Activated CD4-positive, alpha-beta memory T cell treated with anti-CD3 and anti-CD28 coated beads for 36 hours (primary cell): ENCODE results near the gene ZNF79. TPM values are rescaled to one million over a fixed set of nuclear protein-coding genes. Genes with fewer than 3 reads are reported as not detected.

Experiments
- CTCF ChIA-PET: fragments of 350-600 bp; sonication (Branson Sonifier 250); formaldehyde crosslinking; loops from one replicate; lab custom pipeline; 2021; ENCODE audit warnings: antibody characterized with exemption, inconsistent platforms; lab: Charles Lee
- POLR2A ChIA-PET: fragments of 350-600 bp; sonication (Branson Sonifier 250); formaldehyde crosslinking; loops from one replicate; lab custom pipeline; 2021; ENCODE audit warnings: antibody characterized with exemption; lab: Charles Lee
- DNase-seq: peaks from one replicate; pipeline ENCODE4 v3.0.0-alpha.2; 2020
- H3K27ac Mint-ChIP-seq: one replicate; pipeline ENCODE4 v1.8.0; 2021; ENCODE audit warnings: mixed read lengths
- H3K27me3 Mint-ChIP-seq: one replicate; pipeline ENCODE4 v1.8.0; 2021; ENCODE audit warnings: mixed read lengths
- H3K36me3 Mint-ChIP-seq: one replicate; pipeline ENCODE4 v1.8.0; 2021; ENCODE audit warnings: mixed read lengths
- H3K4me1 Mint-ChIP-seq: one replicate; pipeline ENCODE4 v1.8.0; 2021; ENCODE audit warnings: low read depth, mixed read lengths
- H3K4me3 Mint-ChIP-seq: one replicate; pipeline ENCODE4 v1.8.0; 2021; ENCODE audit warnings: mild to moderate bottlenecking, mixed read lengths
- H3K9me3 Mint-ChIP-seq: one replicate; pipeline ENCODE4 v1.8.0; 2021; ENCODE audit warnings: mixed read lengths
- intact Hi-C: fragments of 100-400 bp; cut with micrococcal nuclease; formaldehyde crosslinking; loops from one replicate; pipeline ENCODE4 v1.15.1; 2023
- total RNA-seq, 2 experiments: library from RNA; stranded (reverse); gene quantifications; one replicate each; pipeline ENCODE4 v1.2.3, GENCODE V29; 2021

The ZNF79 gene
- total RNA-seq, 2 experiments from 2014 or later = 9.3 to 9.7 TPM

DNA sequence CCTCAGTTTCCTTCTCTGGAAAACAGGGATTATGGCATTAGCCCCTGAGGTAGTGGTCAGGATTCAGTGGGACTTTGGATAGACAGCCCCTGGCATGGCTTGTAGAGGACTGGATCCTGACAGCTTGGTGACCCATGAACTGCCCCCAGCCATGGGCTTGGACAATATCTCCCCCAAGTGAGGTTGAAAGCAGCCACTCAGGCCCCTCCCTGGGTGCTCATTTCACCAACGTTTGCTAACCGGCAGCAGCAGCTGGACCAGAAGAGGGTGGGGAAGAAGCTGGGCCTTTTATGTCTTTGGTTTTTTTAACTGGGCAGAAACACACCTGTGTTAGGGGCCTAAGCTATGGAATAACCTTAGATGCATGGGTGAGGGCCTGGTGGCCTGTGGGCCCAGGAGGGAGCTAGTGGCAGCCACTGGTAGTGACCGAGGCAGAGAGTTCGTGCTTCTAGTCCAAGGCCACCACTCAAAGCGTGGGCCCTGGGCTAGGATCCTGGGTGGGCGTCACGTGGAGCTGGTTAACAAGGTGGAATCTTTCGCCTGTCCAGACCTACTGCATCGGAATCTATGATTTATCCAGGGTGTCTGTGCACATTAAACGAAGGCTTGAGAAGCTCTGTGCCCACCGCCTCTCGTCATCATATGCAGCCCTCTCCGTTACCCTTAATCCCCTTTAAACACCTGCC, 25.3 kb upstream of the ZNF79 start:
- peak overlapping the region; percentile 60 for H3K4me3 Mint-ChIP-seq
- H3K36me3 Mint-ChIP-seq = no peaks in the 10 kb centered on the region
- peaks cover 48% of the 10 kb centered on the region for H3K27me3 Mint-ChIP-seq
- intact Hi-C loops = no loop called here
- no peaks in the 10 kb centered on the region for H3K9me3 Mint-ChIP-seq
- H3K4me1 Mint-ChIP-seq = peaks cover 16% of the 10 kb centered on the region
- ChIA-PET POLR2A (interaction anchor here (2.3 kb wide), 1 partner anchor 52 kb away, joined by 18 read pairs; the partner anchor contains the start of genes LRSAM1 and RPL12), CTCF (interaction anchor here (0.8 to 1.5 kb wide), 4 partner anchors 49 to 184 kb away, joined by 3 to 5 read pairs (median 3); no protein-coding TSS in a partner anchor)
- no peak for DNase-seq
- no peak overlapping the region for H3K27ac Mint-ChIP-seq

DNA sequence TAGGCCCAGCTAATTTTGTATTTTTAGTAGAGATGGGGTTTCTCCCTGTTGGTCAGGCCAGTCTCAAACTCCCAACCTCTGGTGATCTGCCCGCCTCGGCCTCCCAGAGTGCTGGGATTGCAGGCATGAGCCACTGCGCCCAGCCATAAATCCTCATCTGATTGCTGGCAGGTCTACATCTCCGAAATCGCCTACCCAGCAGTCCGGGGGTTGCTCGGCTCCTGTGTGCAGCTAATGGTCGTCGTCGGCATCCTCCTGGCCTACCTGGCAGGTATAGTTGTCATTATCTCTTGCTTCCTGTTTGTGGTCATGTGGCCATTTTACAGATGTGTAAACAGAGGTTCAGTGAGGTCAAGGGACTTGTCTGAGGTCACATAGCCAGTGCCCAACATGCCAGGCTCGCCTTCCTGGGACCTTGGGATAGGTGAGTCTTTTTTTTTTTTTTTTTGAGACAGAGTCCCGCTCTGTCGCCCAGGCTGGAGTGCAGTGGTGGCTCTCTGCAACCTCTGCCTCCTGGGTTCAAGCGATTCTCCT, 24.4 kb upstream of the ZNF79 start:
- DNase-seq = no peak
- H3K36me3 Mint-ChIP-seq = no peaks in the 10 kb centered on the region
- H3K4me1 Mint-ChIP-seq = peaks cover 16% of the 10 kb centered on the region
- no peak overlapping the region for H3K4me3 Mint-ChIP-seq
- intact Hi-C loops = no loop called here
- ChIA-PET CTCF (interaction anchor here (1.5 kb wide), 1 partner anchor 88 kb away, joined by 5 read pairs; no protein-coding TSS in a partner anchor), POLR2A (no interaction called here)
- H3K27ac Mint-ChIP-seq = no peak overlapping the region
- no peaks in the 10 kb centered on the region for H3K9me3 Mint-ChIP-seq
- peaks cover 45% of the 10 kb centered on the region for H3K27me3 Mint-ChIP-seq

DNA sequence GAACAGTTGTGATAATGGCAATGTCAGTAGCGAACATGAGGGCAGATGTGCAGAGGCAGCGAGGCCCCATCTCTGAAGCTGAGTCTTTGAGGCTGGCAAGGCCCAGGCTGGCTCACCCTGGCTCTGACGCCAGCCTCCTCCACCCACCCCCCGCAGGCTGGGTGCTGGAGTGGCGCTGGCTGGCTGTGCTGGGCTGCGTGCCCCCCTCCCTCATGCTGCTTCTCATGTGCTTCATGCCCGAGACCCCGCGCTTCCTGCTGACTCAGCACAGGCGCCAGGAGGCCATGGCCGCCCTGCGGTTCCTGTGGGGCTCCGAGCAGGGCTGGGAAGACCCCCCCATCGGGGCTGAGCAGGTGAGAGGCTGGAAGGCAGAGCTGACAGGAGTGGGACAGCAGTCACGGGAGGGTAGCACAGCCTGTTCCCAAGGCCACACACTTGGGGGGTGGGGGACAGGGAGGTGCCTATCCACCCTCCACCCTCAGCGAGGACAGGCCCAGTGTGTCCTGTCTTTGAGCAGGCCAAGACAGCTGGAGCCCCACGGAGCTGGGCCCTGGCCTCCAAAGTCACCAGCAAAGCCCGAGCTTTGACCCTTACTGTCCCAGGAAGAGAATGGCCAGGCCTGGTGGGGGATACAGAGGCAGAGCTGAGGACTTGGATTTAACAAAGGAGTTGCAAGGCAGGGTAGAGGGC, 21.6 kb upstream of the ZNF79 start:
- H3K4me3 Mint-ChIP-seq = no peak overlapping the region
- POLR2A ChIA-PET = interaction anchor here (0.9 to 1.0 kb wide), 2 partner anchors 47 to 49 kb away, joined by 3 to 4 read pairs; partner anchors contain the start of genes LRSAM1 and RPL12
- peaks cover 40% of the 10 kb centered on the region for H3K27me3 Mint-ChIP-seq
- H3K27ac Mint-ChIP-seq = no peak overlapping the region
- CTCF ChIA-PET = interaction anchor here (0.8 kb wide), 1 partner anchor 178 kb away, joined by 4 read pairs; no protein-coding TSS in a partner anchor
- H3K9me3 Mint-ChIP-seq = no peaks in the 10 kb centered on the region
- intact Hi-C loops = no loop called here
- DNase-seq = no peak
- H3K36me3 Mint-ChIP-seq = no peaks in the 10 kb centered on the region
- peaks cover 6% of the 10 kb centered on the region for H3K4me1 Mint-ChIP-seq

DNA sequence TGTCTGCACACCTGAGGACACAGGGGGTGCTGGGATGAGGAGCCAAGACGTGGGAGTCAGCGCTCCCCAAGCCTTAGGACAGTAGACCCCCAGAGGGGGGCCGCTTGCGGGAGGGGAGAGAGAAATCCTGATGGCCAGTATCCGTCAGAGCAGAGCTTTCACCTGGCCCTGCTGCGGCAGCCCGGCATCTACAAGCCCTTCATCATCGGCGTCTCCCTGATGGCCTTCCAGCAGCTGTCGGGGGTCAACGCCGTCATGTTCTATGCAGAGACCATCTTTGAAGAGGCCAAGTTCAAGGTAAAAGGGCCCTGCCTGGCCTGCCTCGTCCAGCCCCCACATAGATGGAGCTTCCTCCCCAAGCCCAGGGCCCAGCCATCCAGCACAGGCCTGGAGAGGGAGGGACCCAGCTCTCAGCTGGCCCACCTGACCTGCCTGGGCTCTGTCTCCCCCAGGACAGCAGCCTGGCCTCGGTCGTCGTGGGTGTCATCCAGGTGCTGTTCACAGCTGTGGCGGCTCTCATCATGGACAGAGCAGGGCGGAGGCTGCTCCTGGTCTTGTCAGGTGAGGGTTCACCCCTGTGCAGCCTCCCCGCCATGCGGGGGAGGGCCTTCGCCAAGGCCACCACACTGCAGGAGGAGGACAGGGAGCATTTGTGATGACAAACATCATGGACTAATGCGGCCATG, 20.5 kb upstream of the ZNF79 start:
- no peak overlapping the region for H3K4me3 Mint-ChIP-seq
- no peak overlapping the region for H3K27ac Mint-ChIP-seq
- intact Hi-C loops = no loop called here
- no peaks in the 10 kb centered on the region for H3K9me3 Mint-ChIP-seq
- CTCF ChIA-PET = no interaction called here
- no peaks in the 10 kb centered on the region for H3K4me1 Mint-ChIP-seq
- H3K27me3 Mint-ChIP-seq = peaks cover 33% of the 10 kb centered on the region
- POLR2A ChIA-PET = interaction anchor here (1.0 kb wide), 1 partner anchor 48 kb away, joined by 4 read pairs; no protein-coding TSS in a partner anchor
- no peaks in the 10 kb centered on the region for H3K36me3 Mint-ChIP-seq
- no peak for DNase-seq

DNA sequence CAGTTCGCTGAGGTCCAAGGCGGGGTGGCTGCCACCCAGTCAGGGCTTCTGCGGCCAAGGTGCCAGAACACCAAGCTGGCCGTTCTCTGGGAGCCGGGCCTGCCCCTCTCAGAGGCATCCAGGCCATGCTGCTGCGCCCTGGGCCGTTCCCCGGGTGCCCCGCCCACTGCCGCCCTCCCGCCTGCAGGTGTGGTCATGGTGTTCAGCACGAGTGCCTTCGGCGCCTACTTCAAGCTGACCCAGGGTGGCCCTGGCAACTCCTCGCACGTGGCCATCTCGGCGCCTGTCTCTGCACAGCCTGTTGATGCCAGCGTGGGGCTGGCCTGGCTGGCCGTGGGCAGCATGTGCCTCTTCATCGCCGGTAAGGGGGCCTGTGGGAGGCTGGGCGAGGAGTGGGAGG, 19.6 kb upstream of the ZNF79 start:
- Mint-ChIP-seq H3K27me3 (peaks cover 26% of the 10 kb centered on the region), H3K9me3 (no peaks in the 10 kb centered on the region), H3K36me3 (no peaks in the 10 kb centered on the region), H3K4me3 (no peak overlapping the region), H3K4me1 (no peaks in the 10 kb centered on the region), H3K27ac (no peak overlapping the region)
- CTCF ChIA-PET = interaction anchor here (1.0 kb wide), 1 partner anchor 8 kb away, joined by 3 read pairs; the partner anchor contains the start of gene SLC2A8
- POLR2A ChIA-PET = no interaction called here
- intact Hi-C loops = no loop called here
- no peak for DNase-seq

DNA sequence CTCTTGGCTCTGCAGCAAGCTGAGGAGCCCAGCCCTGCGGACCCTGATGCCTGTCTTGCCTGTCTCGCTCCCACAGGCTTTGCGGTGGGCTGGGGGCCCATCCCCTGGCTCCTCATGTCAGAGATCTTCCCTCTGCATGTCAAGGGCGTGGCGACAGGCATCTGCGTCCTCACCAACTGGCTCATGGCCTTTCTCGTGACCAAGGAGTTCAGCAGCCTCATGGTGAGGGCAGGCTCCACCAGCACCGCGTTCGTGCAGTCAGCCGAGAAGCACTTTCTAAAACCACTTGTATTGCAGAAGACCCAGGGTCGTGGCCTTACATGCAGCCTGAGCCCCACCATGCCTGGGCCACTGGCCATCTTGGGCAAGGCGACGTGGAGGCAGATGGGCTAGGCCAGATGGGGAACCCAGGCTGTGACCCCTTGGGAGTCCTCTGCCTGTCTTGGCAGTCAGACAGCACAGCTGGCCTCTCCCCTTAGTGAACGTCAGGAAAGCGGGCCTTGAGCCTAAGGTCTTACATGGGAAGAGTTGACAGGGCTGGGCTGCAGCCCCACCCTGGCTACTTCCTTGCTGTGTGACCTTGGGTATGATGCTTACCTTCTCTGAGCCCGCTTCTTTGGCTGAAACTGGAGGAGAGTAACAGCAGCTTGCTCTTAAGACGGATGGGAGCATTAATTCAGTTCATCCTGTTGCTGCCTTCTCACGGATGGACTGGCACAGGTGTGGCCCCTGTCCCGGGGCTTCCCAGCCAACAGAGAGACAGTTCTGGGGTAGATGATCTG, 18.6 kb upstream of the ZNF79 start:
- H3K27me3 Mint-ChIP-seq = peaks cover 21% of the 10 kb centered on the region
- no peaks in the 10 kb centered on the region for H3K4me1 Mint-ChIP-seq
- no peaks in the 10 kb centered on the region for H3K36me3 Mint-ChIP-seq
- H3K9me3 Mint-ChIP-seq = no peaks in the 10 kb centered on the region
- intact Hi-C loops = no loop called here
- ChIA-PET POLR2A (no interaction called here), CTCF (interaction anchor here (0.6 to 1.0 kb wide), 2 partner anchors 9 to 191 kb away, joined by 3 read pairs; partner anchors contain the start of gene SLC2A8)
- H3K27ac Mint-ChIP-seq = no peak overlapping the region
- H3K4me3 Mint-ChIP-seq = no peak overlapping the region
- DNase-seq = no peak

DNA sequence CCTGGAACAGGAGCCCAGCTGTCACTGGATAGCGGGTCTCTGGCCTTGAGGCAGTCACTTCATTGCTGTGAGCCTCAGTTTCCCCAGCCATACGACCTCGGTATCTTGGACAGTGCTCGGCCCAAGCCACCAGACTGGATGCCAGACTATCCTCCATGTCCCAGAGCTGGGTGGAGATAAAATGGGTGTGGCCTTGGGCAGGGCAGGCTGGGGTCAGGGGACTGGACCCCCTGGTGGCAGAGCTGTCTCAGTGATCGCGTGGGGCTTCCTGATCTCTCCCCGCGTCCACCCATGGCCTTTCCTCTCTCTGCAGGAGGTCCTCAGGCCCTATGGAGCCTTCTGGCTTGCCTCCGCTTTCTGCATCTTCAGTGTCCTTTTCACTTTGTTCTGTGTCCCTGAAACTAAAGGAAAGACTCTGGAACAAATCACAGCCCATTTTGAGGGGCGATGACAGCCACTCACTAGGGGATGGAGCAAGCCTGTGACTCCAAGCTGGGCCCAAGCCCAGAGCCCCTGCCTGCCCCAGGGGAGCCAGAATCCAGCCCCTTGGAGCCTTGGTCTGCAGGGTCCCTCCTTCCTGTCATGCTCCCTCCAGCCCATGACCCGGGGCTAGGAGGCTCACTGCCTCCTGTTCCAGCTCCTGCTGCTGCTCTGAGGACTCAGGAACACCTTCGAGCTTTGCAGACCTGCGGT, 17.2 kb upstream of the ZNF79 start:
- POLR2A ChIA-PET = no interaction called here

DNA sequence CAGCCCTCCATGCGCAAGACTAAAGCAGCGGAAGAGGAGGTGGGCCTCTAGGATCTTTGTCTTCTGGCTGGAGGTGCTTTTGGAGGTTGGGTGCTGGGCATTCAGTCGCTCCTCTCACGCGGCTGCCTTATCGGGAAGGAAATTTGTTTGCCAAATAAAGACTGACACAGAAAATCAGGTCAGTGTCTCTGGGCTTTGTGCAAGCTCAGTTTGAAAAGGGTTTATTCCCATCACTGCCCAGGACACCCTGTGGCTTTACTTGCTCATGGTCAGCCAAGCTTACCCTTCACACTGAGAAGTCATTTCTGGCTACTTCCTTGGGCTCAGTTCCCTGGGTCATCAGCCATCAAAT, 16.7 kb upstream of the ZNF79 start:
- no peaks in the 10 kb centered on the region for H3K9me3 Mint-ChIP-seq
- intact Hi-C loops = no loop called here
- H3K27me3 Mint-ChIP-seq = peaks cover 15% of the 10 kb centered on the region
- no peaks in the 10 kb centered on the region for H3K4me1 Mint-ChIP-seq
- POLR2A ChIA-PET = no interaction called here
- H3K36me3 Mint-ChIP-seq = no peaks in the 10 kb centered on the region
- no peak for DNase-seq
- H3K4me3 Mint-ChIP-seq = no peak overlapping the region
- H3K27ac Mint-ChIP-seq = no peak overlapping the region
- CTCF ChIA-PET = interaction anchor here (0.7 kb wide), 1 partner anchor 8 kb away, joined by 3 read pairs; no protein-coding TSS in a partner anchor

More for the DNA sequence above, 17.2 kb upstream of the ZNF79 start:
- no peak overlapping the region for H3K27ac Mint-ChIP-seq
- H3K36me3 Mint-ChIP-seq = no peaks in the 10 kb centered on the region
- H3K4me1 Mint-ChIP-seq = no peaks in the 10 kb centered on the region
- no peaks in the 10 kb centered on the region for H3K9me3 Mint-ChIP-seq
- no peak overlapping the region for H3K4me3 Mint-ChIP-seq
- intact Hi-C loops = no loop called here
- no peak for DNase-seq
- peaks cover 18% of the 10 kb centered on the region for H3K27me3 Mint-ChIP-seq
- CTCF ChIA-PET = interaction anchor here (0.7 kb wide), 1 partner anchor 9 kb away, joined by 3 read pairs; no protein-coding TSS in a partner anchor

DNA sequence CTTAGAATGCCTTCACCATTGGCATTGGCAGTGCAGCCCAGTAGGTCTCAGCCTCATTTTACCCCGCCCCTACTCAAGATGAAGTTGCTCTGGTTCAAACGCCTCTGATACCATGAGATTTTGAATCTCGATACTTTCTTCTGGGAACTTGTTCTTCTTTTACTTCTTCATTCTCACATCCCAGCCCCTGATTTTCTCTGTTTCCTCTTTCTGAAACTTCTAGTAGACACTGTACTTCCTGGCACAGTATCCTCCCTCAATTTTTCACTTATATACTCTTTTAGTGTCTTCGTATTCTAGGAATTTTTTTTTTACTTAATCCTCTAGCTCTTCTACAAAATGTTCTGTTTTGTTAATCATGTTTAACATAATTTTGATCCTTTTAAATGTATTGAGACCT, 13.1 kb upstream of the ZNF79 start:
- ChIA-PET POLR2A (no interaction called here), CTCF (no interaction called here)
- Mint-ChIP-seq H3K4me3 (no peak overlapping the region), H3K36me3 (no peaks in the 10 kb centered on the region), H3K27ac (no peak overlapping the region), H3K27me3 (peaks cover 22% of the 10 kb centered on the region), H3K4me1 (no peaks in the 10 kb centered on the region), H3K9me3 (no peaks in the 10 kb centered on the region)
- intact Hi-C loops = no loop called here
- DNase-seq = no peak

DNA sequence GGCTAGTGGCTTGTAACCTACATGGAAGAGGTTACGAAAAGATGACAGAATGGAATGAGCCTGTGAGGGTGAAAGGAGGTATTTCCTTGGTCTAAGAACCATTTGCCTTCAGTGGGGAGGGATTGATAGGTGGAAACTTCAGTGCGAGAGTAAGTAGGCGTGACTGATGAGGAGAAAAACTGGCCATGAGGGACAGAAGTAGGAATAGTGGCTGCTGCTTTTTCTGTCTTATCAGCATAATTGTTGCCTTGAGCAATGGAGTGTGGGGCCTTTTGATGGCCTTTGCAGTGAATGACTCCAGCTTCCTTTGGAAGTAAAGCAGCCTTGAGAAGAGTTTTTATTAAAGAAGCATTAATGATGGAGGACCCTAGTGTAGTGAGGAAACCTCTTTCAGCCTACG, 9.0 kb upstream of the ZNF79 start:
- Mint-ChIP-seq H3K27me3 (peaks cover 23% of the 10 kb centered on the region), H3K9me3 (no peaks in the 10 kb centered on the region), H3K36me3 (no peaks in the 10 kb centered on the region), H3K4me1 (peaks cover 4% of the 10 kb centered on the region), H3K4me3 (no peak overlapping the region), H3K27ac (no peak overlapping the region)
- POLR2A ChIA-PET = interaction anchor here (1.1 kb wide), 1 partner anchor 9 kb away, joined by 3 read pairs; the partner anchor contains the start of gene ZNF79
- no peak for DNase-seq
- CTCF ChIA-PET = interaction anchor here (1.4 to 1.8 kb wide), 2 partner anchors 8 to 18 kb away, joined by 3 to 4 read pairs; partner anchors contain the start of gene SLC2A8
- intact Hi-C loops = no loop called here
